Peyer's patch (tissue), 4 donors: ENCODE data around the gene LLCFC1. TPM values are rescaled to one million over a fixed set of nuclear protein-coding genes. Genes with fewer than 3 reads are reported as not detected.
"Not testable (repeated sequence)": the region's sequence is repeated elsewhere in the genome, so short reads cannot be mapped to it uniquely, and the experiment has no call there.

Experiments
- DNase-seq, 3 donors: peaks; one replicate each; pipeline ENCODE4 v3.0.0-alpha.2; 2017 to 2019
- H3K27ac ChIP-seq, 4 donors: fragments of 200-600 bp; sonication (generic); one replicate each; pipeline ENCODE4 v1.5.1; 2016 to 2019
- H3K27me3 ChIP-seq, 2 donors: fragments of 200-600 bp; sonication (generic); one replicate each; pipeline ENCODE4 v1.5.1; 2019
- H3K36me3 ChIP-seq, 3 donors: fragments of 200-600 bp; sonication (generic); one replicate each; pipeline ENCODE4 v1.5.1; 2016 to 2019
- H3K4me1 ChIP-seq, 4 donors: fragments of 200-600 bp; sonication (generic); one replicate each; pipeline ENCODE4 v1.5.1; 2016 to 2019
- H3K4me3 ChIP-seq, 4 donors: fragments of 200-600 bp; sonication (generic); 1 replicate in 3 of 4; 2 replicates in 1 of 4; pipeline ENCODE4 v1.5.1; 2016 to 2019; ENCODE audit warnings: mild to moderate bottlenecking in 1 of 4
- H3K9me3 ChIP-seq, 4 donors: fragments of 200-600 bp; sonication (generic); one replicate each; pipeline ENCODE4 v1.5.1; 2016 to 2019; ENCODE audit warnings: mild to moderate bottlenecking in 1 of 4
- POLR2A ChIP-seq, 2 donors: fragments of 450-650 bp; IDR thresholded peaks; one replicate each; pipeline ENCODE4 v1.5.1; 2017; ENCODE audit warnings: antibody characterized with exemption in 2 of 2, mild to moderate bottlenecking in 2 of 2, moderate library complexity in 2 of 2
- total RNA-seq, 4 donors: library from RNA; depleted of rRNA; stranded (reverse); fragments of >200 nt; gene quantifications; one replicate each; pipeline ENCODE4 v1.1.0, GENCODE V29; 2016
- TF ChIP-seq, protein P1 (sequence below), 6 experiments: fragments of 450-650 bp in 4 of 6; fragments of 200-600 bp in 2 of 6; sonication (generic) in 1 of 6; IDR thresholded peaks; one replicate each; pipeline ENCODE4 v1.5.1; 2017 to 2019; ENCODE audit warnings: antibody characterized with exemption in 6 of 6, mild to moderate bottlenecking in 3 of 6, moderate library complexity in 1 of 6

The LLCFC1 gene
- total RNA-seq, 4 donors from 2014 or later, result not detected

DNA sequence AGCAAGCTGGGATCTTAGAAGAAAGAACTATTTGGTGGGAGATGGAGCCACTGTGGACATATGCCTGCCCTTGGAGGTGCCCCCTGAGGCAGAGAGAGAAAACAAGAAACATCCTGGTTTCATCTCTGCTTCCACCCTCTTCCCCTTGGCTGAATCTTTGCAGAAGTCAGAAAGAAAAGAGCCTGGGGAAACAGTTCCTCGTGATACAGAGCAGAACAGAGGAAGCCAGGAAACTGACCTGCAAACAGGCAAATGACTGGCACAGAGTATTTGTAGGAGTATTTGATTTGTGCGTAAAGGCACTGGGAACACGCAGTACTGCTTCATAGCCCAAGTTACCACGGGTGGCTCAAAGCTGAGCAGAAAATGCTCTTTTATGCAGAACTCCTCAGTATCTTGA, 29.9 kb downstream of the LLCFC1 start:
- TF ChIP-seq POLR2A (IDR thresholded peaks at IDR 0.05), result no peak
- TF ChIP-seq, protein P1, sequence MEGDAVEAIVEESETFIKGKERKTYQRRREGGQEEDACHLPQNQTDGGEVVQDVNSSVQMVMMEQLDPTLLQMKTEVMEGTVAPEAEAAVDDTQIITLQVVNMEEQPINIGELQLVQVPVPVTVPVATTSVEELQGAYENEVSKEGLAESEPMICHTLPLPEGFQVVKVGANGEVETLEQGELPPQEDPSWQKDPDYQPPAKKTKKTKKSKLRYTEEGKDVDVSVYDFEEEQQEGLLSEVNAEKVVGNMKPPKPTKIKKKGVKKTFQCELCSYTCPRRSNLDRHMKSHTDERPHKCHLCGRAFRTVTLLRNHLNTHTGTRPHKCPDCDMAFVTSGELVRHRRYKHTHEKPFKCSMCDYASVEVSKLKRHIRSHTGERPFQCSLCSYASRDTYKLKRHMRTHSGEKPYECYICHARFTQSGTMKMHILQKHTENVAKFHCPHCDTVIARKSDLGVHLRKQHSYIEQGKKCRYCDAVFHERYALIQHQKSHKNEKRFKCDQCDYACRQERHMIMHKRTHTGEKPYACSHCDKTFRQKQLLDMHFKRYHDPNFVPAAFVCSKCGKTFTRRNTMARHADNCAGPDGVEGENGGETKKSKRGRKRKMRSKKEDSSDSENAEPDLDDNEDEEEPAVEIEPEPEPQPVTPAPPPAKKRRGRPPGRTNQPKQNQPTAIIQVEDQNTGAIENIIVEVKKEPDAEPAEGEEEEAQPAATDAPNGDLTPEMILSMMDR (IDR thresholded peaks at IDR 0.05), result no peak
- Histone ChIP-seq H3K4me1 (no peaks in the 10 kb centered on the region), H3K36me3 (no peaks in the 10 kb centered on the region), H3K4me3 (no peak overlapping the region), H3K27ac (no peak overlapping the region), H3K9me3 (no peaks in the 10 kb centered on the region), H3K27me3 (no peaks in the 10 kb centered on the region)
- DNase-seq, result no peak

DNA sequence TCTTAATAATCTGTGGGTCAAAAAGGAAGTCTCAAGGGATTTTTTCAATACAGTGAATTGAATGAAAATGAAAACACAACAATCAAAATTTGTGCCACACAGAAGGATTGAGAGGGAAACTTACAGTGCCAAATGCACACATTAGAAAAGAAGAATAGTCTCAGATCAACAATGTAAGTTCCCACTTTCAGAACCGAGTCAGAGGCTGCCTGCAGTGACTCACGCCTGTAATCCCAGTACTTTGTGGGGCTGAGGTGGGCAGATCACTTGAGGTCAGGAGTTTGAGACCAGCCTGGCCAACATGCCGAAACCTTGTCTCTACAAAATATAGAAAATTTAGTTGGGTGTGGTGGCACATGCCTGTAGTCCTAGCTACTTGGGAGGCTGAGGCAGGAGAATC, 35.3 kb downstream of the LLCFC1 start:
- no peaks in the 10 kb centered on the region for H3K36me3 ChIP-seq
- H3K4me3 ChIP-seq, result no peak overlapping the region
- no peak overlapping the region for H3K27ac ChIP-seq
- no peaks in the 10 kb centered on the region for H3K9me3 ChIP-seq
- H3K4me1 ChIP-seq, result no peaks in the 10 kb centered on the region
- no peak for DNase-seq
- no peak for TF ChIP-seq POLR2A (IDR thresholded peaks at IDR 0.05)
- H3K27me3 ChIP-seq, result no peaks in the 10 kb centered on the region

DNA sequence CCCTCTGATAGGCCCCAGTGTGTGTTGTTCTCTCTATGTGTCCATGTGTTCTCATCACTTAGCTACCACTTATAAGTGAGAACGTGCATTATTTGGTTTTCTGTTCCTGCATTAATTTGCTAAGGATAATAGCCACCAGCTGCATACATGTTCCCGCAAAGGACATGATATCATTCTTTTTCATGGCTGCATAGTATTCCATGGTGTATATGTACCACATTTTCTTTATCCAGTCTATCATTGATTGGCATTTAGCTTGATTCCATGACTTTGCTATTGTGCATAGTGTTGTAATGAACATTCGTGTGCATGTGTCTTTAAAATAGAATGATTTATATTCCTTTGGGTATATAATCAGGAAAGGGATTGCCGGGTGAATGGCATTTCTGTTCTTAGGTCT, 39.1 kb downstream of the LLCFC1 start:
- not testable (repeated sequence) for H3K4me3 ChIP-seq, H3K27me3 ChIP-seq, H3K9me3 ChIP-seq, H3K27ac ChIP-seq, H3K4me1 ChIP-seq, H3K36me3 ChIP-seq, DNase-seq

DNA sequence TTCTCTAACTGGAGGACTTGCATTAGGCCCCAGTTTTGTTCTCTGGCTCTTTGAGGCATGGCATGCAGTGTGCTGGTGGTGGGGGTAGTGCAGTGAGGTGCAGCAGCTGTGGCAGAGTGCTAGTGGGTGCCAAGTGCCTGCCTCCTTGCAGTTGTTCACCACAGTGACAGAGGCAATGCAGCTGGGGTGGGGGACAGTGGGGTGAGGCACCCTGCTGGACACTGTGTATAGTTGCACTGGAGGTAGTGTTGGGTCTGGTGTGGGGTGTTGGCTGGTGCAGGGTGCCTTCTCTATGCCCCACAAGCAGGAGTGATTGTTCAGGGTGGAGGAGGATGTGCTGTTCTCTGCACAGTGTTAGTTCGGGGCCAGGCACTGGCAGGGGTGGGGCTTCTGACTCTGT, 44.5 kb downstream of the LLCFC1 start:
- no peak overlapping the region for H3K4me3 ChIP-seq
- H3K36me3 ChIP-seq, result no peaks in the 10 kb centered on the region
- no peaks in the 10 kb centered on the region for H3K9me3 ChIP-seq
- DNase-seq, result no peak
- H3K27me3 ChIP-seq, result no peaks in the 10 kb centered on the region
- TF ChIP-seq, protein P1 (IDR thresholded peaks at IDR 0.05), result no peak
- TF ChIP-seq POLR2A (IDR thresholded peaks at IDR 0.05), result no peak
- no peaks in the 10 kb centered on the region for H3K4me1 ChIP-seq
- no peak overlapping the region for H3K27ac ChIP-seq

DNA sequence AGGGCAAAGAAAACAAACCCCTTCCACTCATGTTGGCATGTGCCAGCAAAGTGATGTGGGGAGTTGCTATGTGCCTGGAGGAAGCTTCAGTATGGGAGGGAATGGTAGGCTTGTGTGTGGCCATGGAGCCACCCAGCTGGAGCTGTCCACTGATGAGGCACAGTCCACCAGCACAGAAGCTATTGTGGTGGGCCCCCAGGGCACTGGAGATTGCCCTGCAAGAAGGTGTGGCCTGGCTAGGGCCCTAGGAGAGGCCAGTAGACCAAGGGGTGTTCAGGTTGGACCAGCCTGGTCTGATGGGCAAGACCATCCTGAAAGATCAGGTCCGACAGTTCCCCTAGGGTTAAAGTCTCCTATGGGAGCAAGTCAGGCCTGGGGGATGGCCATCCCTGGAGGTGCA, 45.0 kb downstream of the LLCFC1 start:
- no peaks in the 10 kb centered on the region for H3K9me3 ChIP-seq
- H3K4me3 ChIP-seq, result no peak overlapping the region
- DNase-seq, result no peak
- TF ChIP-seq POLR2A (IDR thresholded peaks at IDR 0.05), result no peak
- TF ChIP-seq, protein P1 (IDR thresholded peaks at IDR 0.05), result no peak
- H3K36me3 ChIP-seq, result no peaks in the 10 kb centered on the region
- H3K27ac ChIP-seq, result no peak overlapping the region
- no peaks in the 10 kb centered on the region for H3K27me3 ChIP-seq
- H3K4me1 ChIP-seq, result no peaks in the 10 kb centered on the region

Other genes starting within 250 kb of the LLCFC1 start
- gene PRSS1, start 190.0 kb upstream of the LLCFC1 start, total RNA-seq, result not detected
- gene PRSS2, start 168.5 kb upstream of the LLCFC1 start, total RNA-seq, result 100 to 1,000 TPM in 3 of 4 donors, 10 to 100 TPM in 1; 29.7 to 243 (median 208) TPM
- 10 to 100 TPM in 1 of 4 donors, 1 to 10 TPM in 2, under 1 TPM in 1; 0.53 to 19.0 (median 5.5) TPM for gene EPHB6, start 84.4 kb upstream of the LLCFC1 start, total RNA-seq
- gene TRPV6, start 53.7 kb upstream of the LLCFC1 start, total RNA-seq, result 1 to 10 TPM in 1 of 4 donors, under 1 TPM in 3; 0.19 to 2.5 (median 0.82) TPM
- gene TRPV5, start 5.7 kb upstream of the LLCFC1 start, total RNA-seq, result under 1 TPM in 1 of 4 donors, not detected in 3; 0.83 TPM
- gene KEL, start 22.9 kb downstream of the LLCFC1 start, total RNA-seq, result not detected
- gene OR9A2, start 87.6 kb downstream of the LLCFC1 start, total RNA-seq, result not detected
- gene OR6V1, start 112.9 kb downstream of the LLCFC1 start, total RNA-seq, result not detected
- not detected for gene PIP, start 192.6 kb downstream of the LLCFC1 start, total RNA-seq
- gene TAS2R39, start 243.9 kb downstream of the LLCFC1 start, total RNA-seq, result not detected